Measurements from ENCODE around the gene BHLHE40. TPM values are rescaled to one million over a fixed set of nuclear protein-coding genes. Genes with fewer than 3 reads are reported as not detected.

Gene BHLHE40
- total and polyA plus RNA-seq, 10 of the 15 experiments (the other 5 are each of a cell fraction or from before 2014, with no cell fraction given) = 25.2 to 106 (median 51.4) TPM

GRCh38 chr3:5032844-5033243, 53.6 kb downstream of the BHLHE40 start:
- no TSS peak for BruUV-seq (replicated peaks)
- Histone ChIP-seq H3K79me2 (ENCODE audit: control insufficient read depth, insufficient read depth, low read length) (no peaks in the 10 kb centered on the region), H2AFZ (ENCODE audit: control insufficient read depth, low read depth, low read length) (no peak overlapping the region), H3K4me3 (no peak overlapping the region), H3K36me3 (ENCODE audit: control insufficient read depth in 2 of 2, insufficient read depth in 2 of 2, low read length in 1 of 2) (no peaks in the 10 kb centered on the region), H4K20me1 (ENCODE audit: control insufficient read depth, insufficient read depth) (no peaks in the 10 kb centered on the region), H3K9me3 (replicated peaks; ENCODE audit: control insufficient read depth, insufficient read depth, low read length) (no peaks in the 10 kb centered on the region), H3K4me2 (ENCODE audit: control insufficient read depth, insufficient read depth) (no peak overlapping the region), H3K27me3 (replicated peaks in 1 of 2; ENCODE audit: control insufficient read depth in 2 of 2, insufficient read depth in 2 of 2, low read length in 1 of 2) (no peaks in the 10 kb centered on the region), H3K9ac (ENCODE audit: control insufficient read depth, insufficient read depth, low read length) (no peak overlapping the region), H3K4me1 (ENCODE audit: control insufficient read depth, insufficient read depth, low read length) (peaks cover 12% of the 10 kb centered on the region), H3K27ac (ENCODE audit: control insufficient read depth, insufficient read depth) (no peak overlapping the region)
- WGBS (ENCODE audit: insufficient coverage, insufficient replicate concordance, low lambda C conversion rate, missing lambda C conversion rate) = 46% methylated on average over 6 of the region's 6 CpGs
- CTCF ChIA-PET = interaction anchor here (0.9 to 1.7 kb wide), 4 partner anchors 11 to 321 kb away, joined by 3 to 5 read pairs (median 4); no protein-coding TSS in a partner anchor
- no peak for ATAC-seq
- SMC1A ChIA-PET (ENCODE audit: uncharacterized antibody, unreplicated experiment) = interaction anchor here (0.6 to 15.3 kb wide), 6 partner anchors 8 to 321 kb away, joined by 3 to 181 read pairs (median 6); no protein-coding TSS in a partner anchor
- DNase-seq (ENCODE audit: low read depth, low spot score) = no peak
- in situ Hi-C loops (cut with MboI) = no loop called here
- no peak for FAIRE-seq
- POLR2A ChIA-PET = interaction anchor here (0.5 to 0.8 kb wide), 2 partner anchors 16 to 24 kb away, joined by 4 to 8 read pairs; no protein-coding TSS in a partner anchor
- intact Hi-C loops (cut with micrococcal nuclease; ENCODE audit: unreplicated experiment) = no loop called here
- RAD21 ChIA-PET (ENCODE audit: unreplicated experiment) = interaction anchor here (0.6 to 1.2 kb wide), 5 partner anchors 10 to 321 kb away, joined by 3 to 4 read pairs (median 3); no protein-coding TSS in a partner anchor
- TF ChIP-seq IKZF2 (IDR thresholded peaks at IDR 0.05) (no peak), SMAD5 (IDR thresholded peaks at IDR 0.05; ENCODE audit: low read depth) (no peak), CUX1 (IDR thresholded peaks at IDR 0.05; ENCODE audit: insufficient replicate concordance, low read depth, low read length) (no peak), CBX3 (IDR thresholded peaks at IDR 0.05; ENCODE audit: borderline replicate concordance, low read depth) (no peak), NFYA (IDR thresholded peaks at IDR 0.05; ENCODE audit: borderline replicate concordance, low read depth, low read length) (no peak), ZNF622 (IDR thresholded peaks at IDR 0.05) (no peak), BCL3 (IDR thresholded peaks at IDR 0.05; ENCODE audit: borderline replicate concordance, insufficient read depth, low read depth, low read length, poor library complexity, severe bottlenecking) (no peak), SPI1 (IDR thresholded peaks at IDR 0.05; ENCODE audit: borderline replicate concordance, insufficient read depth, low read depth, low read length) (no peak), NKRF (conservative IDR thresholded peaks at IDR 0.05) (no peak)
- TF ChIP-seq, protein P1, sequence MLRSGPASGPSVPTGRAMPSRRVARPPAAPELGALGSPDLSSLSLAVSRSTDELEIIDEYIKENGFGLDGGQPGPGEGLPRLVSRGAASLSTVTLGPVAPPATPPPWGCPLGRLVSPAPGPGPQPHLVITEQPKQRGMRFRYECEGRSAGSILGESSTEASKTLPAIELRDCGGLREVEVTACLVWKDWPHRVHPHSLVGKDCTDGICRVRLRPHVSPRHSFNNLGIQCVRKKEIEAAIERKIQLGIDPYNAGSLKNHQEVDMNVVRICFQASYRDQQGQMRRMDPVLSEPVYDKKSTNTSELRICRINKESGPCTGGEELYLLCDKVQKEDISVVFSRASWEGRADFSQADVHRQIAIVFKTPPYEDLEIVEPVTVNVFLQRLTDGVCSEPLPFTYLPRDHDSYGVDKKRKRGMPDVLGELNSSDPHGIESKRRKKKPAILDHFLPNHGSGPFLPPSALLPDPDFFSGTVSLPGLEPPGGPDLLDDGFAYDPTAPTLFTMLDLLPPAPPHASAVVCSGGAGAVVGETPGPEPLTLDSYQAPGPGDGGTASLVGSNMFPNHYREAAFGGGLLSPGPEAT (IDR thresholded peaks at IDR 0.05; ENCODE audit: low read depth) = no peak

All from GM12878 (cell line).